Endodermal cell (in vitro differentiated cells): Measurements from ENCODE around the gene FIBCD1. TPM values are rescaled to one million over a fixed set of nuclear protein-coding genes. Genes with fewer than 3 reads are reported as not detected.

Experiments used
- DNase-seq: peaks from one replicate; pipeline ENCODE4 v3.0.0-alpha.2; 2017
- H3K27ac ChIP-seq: 2 replicates; pipeline ENCODE4 v1.5.1; 2013; ENCODE audit warnings: mild to moderate bottlenecking, low read depth, low read length, moderate library complexity
- H3K27me3 ChIP-seq: 2 replicates; pipeline ENCODE4 v1.6.1; 2013; ENCODE audit warnings: mild to moderate bottlenecking, low read length, moderate library complexity; ENCODE audit not compliant: insufficient read depth, control insufficient read depth, poor library complexity, severe bottlenecking
- H3K36me3 ChIP-seq: 2 replicates; pipeline ENCODE4 v1.7.0; 2013; ENCODE audit warnings: mild to moderate bottlenecking, low read length, moderate library complexity; ENCODE audit not compliant: control insufficient read depth, insufficient read depth
- H3K4me1 ChIP-seq: one replicate; pipeline ENCODE4 v1.7.0; 2013; ENCODE audit warnings: low read length; ENCODE audit not compliant: control insufficient read depth, insufficient read depth
- H3K4me3 ChIP-seq: 2 replicates; pipeline ENCODE4 v1.5.1; 2013; ENCODE audit warnings: mild to moderate bottlenecking, low read length, moderate library complexity
- H3K9ac ChIP-seq: 2 replicates; pipeline ENCODE4 v1.6.1; 2013; ENCODE audit warnings: mild to moderate bottlenecking, low read length, moderate library complexity; ENCODE audit not compliant: poor library complexity, severe bottlenecking; ENCODE audit errors: extremely low read depth
- H3K9me3 ChIP-seq: 2 replicates; pipeline ENCODE4 v1.6.1; 2013; ENCODE audit warnings: mild to moderate bottlenecking, low read length, moderate library complexity; ENCODE audit not compliant: control insufficient read depth
- H3K27ac Mint-ChIP-seq: 2 replicates; pipeline ENCODE4 v1.8.0; 2020; ENCODE audit warnings: mixed read lengths
- H3K27me3 Mint-ChIP-seq: 2 replicates; pipeline ENCODE4 v1.8.0; 2021; ENCODE audit warnings: mild to moderate bottlenecking, mixed read lengths; ENCODE audit not compliant: insufficient read depth
- H3K36me3 Mint-ChIP-seq: 2 replicates; pipeline ENCODE4 v1.8.0; 2020; ENCODE audit warnings: low read depth, mixed read lengths
- H3K4me1 Mint-ChIP-seq: 2 replicates; pipeline ENCODE4 v1.8.0; 2020; ENCODE audit warnings: mixed read lengths
- H3K4me3 Mint-ChIP-seq: 2 replicates; pipeline ENCODE4 v1.8.0; 2020; ENCODE audit warnings: mild to moderate bottlenecking, moderate library complexity, mixed read lengths
- H3K9me3 Mint-ChIP-seq: 2 replicates; pipeline ENCODE4 v1.8.0; 2020; ENCODE audit warnings: mild to moderate bottlenecking, mixed read lengths
- WGBS, 2 experiments: methylation state at CpG; one replicate each; pipeline versions ENCODE4 v1.1.5 to v1.1.7; 2013; ENCODE audit warnings: missing lambda C conversion rate in 2 of 2, mixed read lengths in 1 of 2; ENCODE audit not compliant: insufficient coverage in 1 of 2, insufficient read length in 1 of 2; 5-methylcytosine and 5-hydroxymethylcytosine counted together
- total RNA-seq, 2 donors: library from RNA; stranded (reverse); fragmentation: NEBNext Ultra II Directional in 1 of 2; extraction: Animal tissue kit (Norgen Biotek cat#: 25700) in 1 of 2; gene quantifications; 2 replicates in 1 of 2; 3 replicates in 1 of 2; pipeline ENCODE4 v1.2.1, GENCODE V29; 2021
- TF ChIP-seq, protein P1 (sequence below): fragments of 200-600 bp; sonication (generic); conservative IDR thresholded peaks from 2 replicates; pipeline ENCODE4 v1.5.0; 2021; ENCODE audit warnings: antibody characterized with exemption, mild to moderate bottlenecking

The FIBCD1 gene
- total RNA-seq, 2 donors from 2014 or later, result 2.8 to 3.7 TPM

DNA sequence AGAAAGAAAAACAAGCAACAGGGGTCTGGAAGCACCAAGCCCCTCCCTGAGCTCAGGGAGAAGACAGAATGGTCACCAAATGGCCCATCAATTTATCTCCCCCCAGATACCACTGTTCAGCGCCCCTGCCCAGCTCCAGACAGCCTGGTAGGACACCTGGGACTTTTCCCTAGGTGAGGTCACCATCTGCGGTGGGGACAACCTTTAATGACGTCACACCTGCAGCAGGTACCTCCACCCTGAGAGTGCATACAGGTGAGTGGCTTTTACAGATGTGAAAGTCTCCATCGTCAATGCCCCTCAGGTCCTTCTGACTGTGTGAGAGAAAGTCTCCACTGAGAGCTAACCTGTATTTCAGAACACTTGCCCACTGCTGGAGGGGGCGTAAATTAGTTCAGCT lies 35.6 kb upstream of the FIBCD1 start:
- Mint-ChIP-seq H3K9me3 (no peaks in the 10 kb centered on the region), H3K27me3 (no peaks in the 10 kb centered on the region), H3K36me3 (no peaks in the 10 kb centered on the region), H3K27ac (no peak overlapping the region), H3K4me3 (no peak overlapping the region), H3K4me1 (no peaks in the 10 kb centered on the region)
- Histone ChIP-seq H3K4me3 (no peak overlapping the region), H3K9me3 (no peaks in the 10 kb centered on the region), H3K36me3 (no peaks in the 10 kb centered on the region), H3K27ac (no peak overlapping the region), H3K27me3 (no peaks in the 10 kb centered on the region), H3K9ac (no peak overlapping the region), H3K4me1 (no peaks in the 10 kb centered on the region)
- 88 to 98% methylated on average over 5 of the region's 5 CpGs for WGBS, 2 experiments
- TF ChIP-seq, protein P1, sequence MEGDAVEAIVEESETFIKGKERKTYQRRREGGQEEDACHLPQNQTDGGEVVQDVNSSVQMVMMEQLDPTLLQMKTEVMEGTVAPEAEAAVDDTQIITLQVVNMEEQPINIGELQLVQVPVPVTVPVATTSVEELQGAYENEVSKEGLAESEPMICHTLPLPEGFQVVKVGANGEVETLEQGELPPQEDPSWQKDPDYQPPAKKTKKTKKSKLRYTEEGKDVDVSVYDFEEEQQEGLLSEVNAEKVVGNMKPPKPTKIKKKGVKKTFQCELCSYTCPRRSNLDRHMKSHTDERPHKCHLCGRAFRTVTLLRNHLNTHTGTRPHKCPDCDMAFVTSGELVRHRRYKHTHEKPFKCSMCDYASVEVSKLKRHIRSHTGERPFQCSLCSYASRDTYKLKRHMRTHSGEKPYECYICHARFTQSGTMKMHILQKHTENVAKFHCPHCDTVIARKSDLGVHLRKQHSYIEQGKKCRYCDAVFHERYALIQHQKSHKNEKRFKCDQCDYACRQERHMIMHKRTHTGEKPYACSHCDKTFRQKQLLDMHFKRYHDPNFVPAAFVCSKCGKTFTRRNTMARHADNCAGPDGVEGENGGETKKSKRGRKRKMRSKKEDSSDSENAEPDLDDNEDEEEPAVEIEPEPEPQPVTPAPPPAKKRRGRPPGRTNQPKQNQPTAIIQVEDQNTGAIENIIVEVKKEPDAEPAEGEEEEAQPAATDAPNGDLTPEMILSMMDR, result no peak
- no peak for DNase-seq

DNA sequence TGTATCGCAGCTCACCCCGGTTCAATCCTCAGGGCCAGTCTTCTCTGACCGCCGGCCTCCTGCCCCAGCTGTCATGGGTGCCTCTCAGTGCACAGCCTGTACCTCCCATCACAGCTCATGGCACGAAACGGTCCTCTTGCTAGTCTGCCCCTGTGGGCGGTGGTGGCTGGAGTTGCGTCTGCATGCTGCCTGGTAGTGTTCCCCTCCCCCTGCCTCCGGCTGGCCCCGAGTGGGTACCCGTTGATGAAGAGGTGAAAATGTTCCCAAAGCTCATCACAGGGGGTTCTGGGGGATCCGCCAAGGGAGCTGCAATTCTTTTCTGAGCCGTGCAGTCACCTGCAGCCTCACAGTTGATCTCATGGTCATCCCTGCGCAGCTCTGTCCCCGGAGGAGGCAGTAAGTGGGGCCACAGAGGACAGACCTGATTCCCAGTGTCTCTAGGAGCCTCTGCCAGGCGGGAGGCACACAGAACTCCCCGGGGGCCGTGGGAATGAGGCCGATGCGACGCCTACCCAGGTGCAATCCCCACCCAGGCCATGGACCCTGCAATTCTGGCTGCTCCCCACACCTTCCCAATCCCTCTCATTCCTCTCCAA lies 34.7 kb upstream of the FIBCD1 start:
- Histone ChIP-seq H3K36me3 (no peaks in the 10 kb centered on the region), H3K9ac (no peak overlapping the region), H3K27me3 (no peaks in the 10 kb centered on the region), H3K4me3 (no peak overlapping the region), H3K4me1 (no peaks in the 10 kb centered on the region), H3K27ac (no peak overlapping the region), H3K9me3 (no peaks in the 10 kb centered on the region)
- Mint-ChIP-seq H3K27me3 (no peaks in the 10 kb centered on the region), H3K9me3 (no peaks in the 10 kb centered on the region), H3K4me3 (no peak overlapping the region), H3K27ac (no peak overlapping the region), H3K4me1 (no peaks in the 10 kb centered on the region), H3K36me3 (no peaks in the 10 kb centered on the region)
- 79 to 83% methylated on average over 15 to 21 of the region's 21 CpGs for WGBS, 2 experiments
- TF ChIP-seq, protein P1, result no peak
- DNase-seq, result no peak

DNA sequence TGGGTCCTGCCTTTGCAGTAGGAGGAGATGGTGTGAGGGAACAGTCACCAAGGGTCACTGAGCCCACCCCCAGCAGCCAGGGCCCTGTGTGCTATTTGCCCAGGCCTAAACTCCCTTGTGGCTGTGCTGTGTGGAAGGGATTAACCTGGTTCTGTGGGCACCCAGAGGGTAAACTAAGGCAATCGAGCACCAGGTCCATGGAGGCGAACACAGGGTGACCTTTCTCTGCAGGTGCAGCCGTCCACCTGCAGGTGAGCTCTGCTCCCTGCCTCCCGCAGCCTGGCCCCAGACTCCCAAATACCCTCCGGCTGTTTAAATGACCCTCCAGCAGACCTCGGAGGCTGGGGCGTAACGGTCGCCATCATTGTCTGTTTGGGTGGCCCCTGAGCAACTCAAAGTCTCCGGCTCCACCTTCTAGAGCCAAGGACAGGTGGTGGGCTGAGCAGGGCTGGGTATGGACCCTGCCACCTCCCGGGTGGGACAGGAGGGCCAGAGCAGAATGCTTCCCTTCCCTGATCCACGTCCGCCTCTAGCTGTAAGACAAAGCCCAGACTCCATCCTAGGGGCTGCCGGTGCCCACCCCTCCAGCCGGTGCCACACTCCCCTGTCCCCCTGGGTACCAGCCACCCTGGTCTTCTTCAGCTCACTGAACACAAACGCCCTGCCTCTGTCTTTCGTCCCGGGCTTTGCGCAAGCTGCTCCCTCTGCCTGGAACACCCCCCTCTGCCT lies 34.1 kb upstream of the FIBCD1 start:
- 88 to 92% methylated on average over 16 to 19 of the region's 19 CpGs for WGBS, 2 experiments
- H3K27ac Mint-ChIP-seq, result no peak overlapping the region
- Histone ChIP-seq H3K4me3 (no peak overlapping the region), H3K27me3 (no peaks in the 10 kb centered on the region), H3K36me3 (no peaks in the 10 kb centered on the region), H3K4me1 (no peaks in the 10 kb centered on the region), H3K27ac (no peak overlapping the region), H3K9ac (no peak overlapping the region), H3K9me3 (no peaks in the 10 kb centered on the region)
- TF ChIP-seq, protein P1, result peak; percentile 44
- H3K27me3 Mint-ChIP-seq, result no peaks in the 10 kb centered on the region
- no peaks in the 10 kb centered on the region for H3K36me3 Mint-ChIP-seq
- H3K4me3 Mint-ChIP-seq, result no peak overlapping the region
- H3K4me1 Mint-ChIP-seq, result no peaks in the 10 kb centered on the region
- DNase-seq, result peak; percentile 60
- H3K9me3 Mint-ChIP-seq, result no peaks in the 10 kb centered on the region
